Mesenchymal stem cell (in vitro differentiated cells and primary cell): ENCODE data around the gene ERG.
A peak's percentile ranks its signal among the peaks of the same experiment; 100 is the strongest.

Experiments used
- DNase-seq: peaks from one replicate; pipeline ENCODE4 v3.0.0-alpha.2; 2013
- H2AFZ ChIP-seq: one replicate; pipeline ENCODE4 v1.6.1; 2013; ENCODE audit warnings: low read depth, mild to moderate bottlenecking, control low read depth, inconsistent platforms, low read length, moderate library complexity
- H2AK5ac ChIP-seq: 2 replicates; pipeline ENCODE4 v1.6.1; 2013; ENCODE audit warnings: low read length, moderate library complexity, mild to moderate bottlenecking, inconsistent platforms; ENCODE audit not compliant: severe bottlenecking
- H2BK120ac ChIP-seq: one replicate; pipeline ENCODE4 v1.6.1; 2013; ENCODE audit warnings: low read depth, mild to moderate bottlenecking, inconsistent platforms, low read length, moderate library complexity
- H2BK12ac ChIP-seq, 2 experiments: one replicate each; pipeline ENCODE4 v1.6.1; 2013; ENCODE audit warnings: inconsistent platforms in 2 of 2, low read length in 2 of 2, mild to moderate bottlenecking in 2 of 2, moderate library complexity in 2 of 2, control low read depth in 1 of 2
- H2BK15ac ChIP-seq: one replicate; pipeline ENCODE4 v1.6.1; 2013; ENCODE audit warnings: mild to moderate bottlenecking, low read depth, inconsistent platforms; ENCODE audit not compliant: poor library complexity, severe bottlenecking
- H2BK5ac ChIP-seq: 2 replicates; pipeline ENCODE4 v1.6.1; 2013; ENCODE audit warnings: low read depth, mild to moderate bottlenecking, low read length, control low read depth, inconsistent platforms; ENCODE audit not compliant: poor library complexity, severe bottlenecking
- H3K14ac ChIP-seq, 2 experiments: one replicate each; pipeline ENCODE4 v1.6.1; 2013; ENCODE audit warnings: inconsistent platforms in 2 of 2, low read length in 2 of 2, control low read depth in 1 of 2, mild to moderate bottlenecking in 1 of 2, moderate library complexity in 1 of 2
- H3K18ac ChIP-seq, 2 experiments: one replicate each; pipeline ENCODE4 v1.6.1; 2013; ENCODE audit warnings: inconsistent platforms in 2 of 2, low read length in 2 of 2, control low read depth in 1 of 2, low read depth in 1 of 2, mild to moderate bottlenecking in 1 of 2
- H3K23ac ChIP-seq, 2 experiments: one replicate each; pipeline ENCODE4 v1.6.1; 2013; ENCODE audit warnings: inconsistent platforms in 2 of 2, low read length in 2 of 2, mild to moderate bottlenecking in 2 of 2, moderate library complexity in 2 of 2, control low read depth in 1 of 2
- H3K27ac ChIP-seq: 2 replicates; pipeline ENCODE4 v1.5.1; 2013; ENCODE audit warnings: mild to moderate bottlenecking, moderate library complexity, low read length, control low read depth, inconsistent platforms; ENCODE audit not compliant: poor library complexity, severe bottlenecking
- H3K27me3 ChIP-seq, 2 experiments: 2 replicates each; pipeline versions ENCODE4 v1.6.1 to v1.7.0; 2013; ENCODE audit warnings: low read length in 2 of 2, mild to moderate bottlenecking in 2 of 2, moderate library complexity in 2 of 2, control low read depth in 1 of 2, inconsistent platforms in 1 of 2; ENCODE audit not compliant: control insufficient read depth in 1 of 2, insufficient read depth in 1 of 2
- H3K36me3 ChIP-seq, 2 experiments: 2 replicates each; pipeline versions ENCODE4 v1.6.1 to v1.7.0; 2013; ENCODE audit warnings: low read length in 2 of 2, control low read depth in 1 of 2, inconsistent platforms in 1 of 2, low read depth in 1 of 2, mild to moderate bottlenecking in 1 of 2; ENCODE audit not compliant: insufficient read depth in 2 of 2, control insufficient read depth in 1 of 2
- H3K4ac ChIP-seq, 2 experiments: one replicate each; pipeline ENCODE4 v1.6.1; 2013; ENCODE audit warnings: inconsistent platforms in 2 of 2, low read length in 2 of 2, mild to moderate bottlenecking in 2 of 2, moderate library complexity in 2 of 2, control low read depth in 1 of 2, low read depth in 1 of 2
- H3K4me1 ChIP-seq: 2 replicates; pipeline ENCODE4 v1.6.1; 2013; ENCODE audit warnings: low read depth, low read length, control low read depth; ENCODE audit not compliant: control insufficient read depth, insufficient read depth
- H3K4me2 ChIP-seq: 2 replicates; pipeline ENCODE4 v1.6.1; 2013; ENCODE audit warnings: low read length, mild to moderate bottlenecking, inconsistent platforms; ENCODE audit not compliant: poor library complexity, severe bottlenecking
- H3K4me3 ChIP-seq, 2 experiments: 2 replicates each; pipeline versions ENCODE4 v1.5.1 to v1.7.0; 2013; ENCODE audit warnings: low read length in 2 of 2, mild to moderate bottlenecking in 2 of 2, control low read depth in 1 of 2, low read depth in 1 of 2; ENCODE audit not compliant: insufficient read depth in 1 of 2
- H3K79me1 ChIP-seq: replicated peaks from 2 replicates; pipeline ENCODE4 v1.6.1; 2013; ENCODE audit warnings: mild to moderate bottlenecking, control low read depth, low read length, inconsistent platforms; ENCODE audit not compliant: poor library complexity, severe bottlenecking
- H3K9ac ChIP-seq: 2 replicates; pipeline ENCODE4 v1.7.0; 2013; ENCODE audit warnings: mild to moderate bottlenecking, low read length, moderate library complexity
- H3K9me3 ChIP-seq: 2 replicates; pipeline ENCODE4 v1.7.0; 2013; ENCODE audit warnings: mild to moderate bottlenecking, low read length; ENCODE audit not compliant: control insufficient read depth
- H4K8ac ChIP-seq: one replicate; pipeline ENCODE4 v1.6.1; 2013; ENCODE audit warnings: inconsistent platforms, mild to moderate bottlenecking, low read length, moderate library complexity
- H4K91ac ChIP-seq: one replicate; pipeline ENCODE4 v1.6.1; 2013; ENCODE audit warnings: mild to moderate bottlenecking, low read length, inconsistent platforms
- WGBS: methylation state at CpG from one replicate; pipeline ENCODE4 v1.1.7; 2013; ENCODE audit warnings: mixed read lengths; 5-methylcytosine and 5-hydroxymethylcytosine counted together

Gene ERG

GRCh38 chr21:38488640-38489270 lies 9.5 kb downstream of the ERG start:
- H3K4me2 ChIP-seq: no peak overlapping the region
- no peak overlapping the region for H4K91ac ChIP-seq
- H3K4me1 ChIP-seq: peaks cover 11% of the 10 kb centered on the region
- H3K18ac ChIP-seq: no peak overlapping the region
- no peaks in the 10 kb centered on the region for H3K79me1 ChIP-seq
- H2BK120ac ChIP-seq: no peak overlapping the region
- no peaks in the 10 kb centered on the region for H3K27me3 ChIP-seq
- H3K23ac ChIP-seq: no peak overlapping the region
- no peak overlapping the region for H3K4me3 ChIP-seq
- H2AFZ ChIP-seq: no peak overlapping the region
- no peak overlapping the region for H2BK15ac ChIP-seq
- no peak overlapping the region for H3K4ac ChIP-seq
- no peak overlapping the region for H3K27ac ChIP-seq
- H3K36me3 ChIP-seq: no peaks in the 10 kb centered on the region
- H2BK5ac ChIP-seq: no peak overlapping the region
- H3K9ac ChIP-seq: no peak overlapping the region
- no peak overlapping the region for H2AK5ac ChIP-seq
- H4K8ac ChIP-seq: no peak overlapping the region
- no peak for DNase-seq
- no peak overlapping the region for H3K14ac ChIP-seq
- 70% methylated on average over 8 of the region's 11 CpGs for WGBS
- H2BK12ac ChIP-seq: no peak overlapping the region
- H3K9me3 ChIP-seq: no peaks in the 10 kb centered on the region

DNA sequence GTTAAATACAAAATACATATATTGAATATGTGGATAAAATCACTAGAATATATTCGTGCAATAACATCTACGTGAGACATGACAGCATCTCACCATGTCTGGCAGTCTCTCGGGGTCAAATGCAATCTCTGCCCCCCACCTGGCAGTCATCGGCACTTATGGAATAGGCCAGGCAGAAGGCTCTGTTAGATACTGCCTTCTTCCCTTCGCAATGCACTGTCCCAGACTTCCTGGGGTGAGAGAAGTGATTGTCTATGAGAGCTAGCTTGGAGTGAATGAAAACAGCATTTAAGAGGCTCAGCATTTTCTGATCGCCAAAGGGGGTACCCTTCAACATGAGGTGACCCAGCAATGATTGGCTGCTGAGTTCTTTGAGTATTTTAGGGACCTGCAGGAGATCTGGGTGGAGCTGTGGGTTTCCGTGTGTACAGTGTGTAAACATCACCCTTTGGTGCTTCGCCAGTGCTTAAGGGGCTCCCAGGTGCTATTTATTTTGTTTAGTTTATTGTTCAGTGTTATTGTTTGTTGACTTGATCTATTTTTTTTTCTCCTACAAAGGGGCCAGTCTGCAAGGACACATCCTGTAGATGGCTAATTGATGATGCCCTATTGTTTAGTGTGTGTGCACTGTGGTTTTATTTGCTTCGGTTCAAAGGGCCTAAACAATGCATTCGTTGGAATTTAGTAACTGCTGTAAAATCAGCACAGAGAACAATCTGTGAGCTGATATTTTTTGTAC lies 10.2 kb downstream of the ERG start:
- H3K9me3 ChIP-seq: no peaks in the 10 kb centered on the region
- H3K14ac ChIP-seq: no peak overlapping the region
- no peaks in the 10 kb centered on the region for H3K79me1 ChIP-seq
- no peak for DNase-seq
- no peak overlapping the region for H2AK5ac ChIP-seq
- no peak overlapping the region for H2BK5ac ChIP-seq
- H3K27me3 ChIP-seq: no peaks in the 10 kb centered on the region
- 94% methylated on average over 10 of the region's 10 CpGs for WGBS
- H3K18ac ChIP-seq: no peak overlapping the region
- no peak overlapping the region for H2BK120ac ChIP-seq
- no peak overlapping the region for H2BK15ac ChIP-seq
- no peak overlapping the region for H3K4me3 ChIP-seq
- H3K23ac ChIP-seq: no peak overlapping the region
- no peak overlapping the region for H3K27ac ChIP-seq
- no peak overlapping the region for H3K4me2 ChIP-seq
- H3K9ac ChIP-seq: no peak overlapping the region
- no peak overlapping the region for H3K4ac ChIP-seq
- H3K36me3 ChIP-seq: no peaks in the 10 kb centered on the region
- H2AFZ ChIP-seq: no peak overlapping the region
- H3K4me1 ChIP-seq: peaks cover 7% of the 10 kb centered on the region
- no peak overlapping the region for H4K91ac ChIP-seq
- H4K8ac ChIP-seq: no peak overlapping the region
- no peak overlapping the region for H2BK12ac ChIP-seq

- WGBS: 73% methylated on average over 2 of the region's 6 CpGs
- peak overlapping the region; percentile 23 for H3K9ac ChIP-seq
These were observed 11.6 kb downstream of the ERG start for GRCh38 chr21:38486706-38487105.

DNA sequence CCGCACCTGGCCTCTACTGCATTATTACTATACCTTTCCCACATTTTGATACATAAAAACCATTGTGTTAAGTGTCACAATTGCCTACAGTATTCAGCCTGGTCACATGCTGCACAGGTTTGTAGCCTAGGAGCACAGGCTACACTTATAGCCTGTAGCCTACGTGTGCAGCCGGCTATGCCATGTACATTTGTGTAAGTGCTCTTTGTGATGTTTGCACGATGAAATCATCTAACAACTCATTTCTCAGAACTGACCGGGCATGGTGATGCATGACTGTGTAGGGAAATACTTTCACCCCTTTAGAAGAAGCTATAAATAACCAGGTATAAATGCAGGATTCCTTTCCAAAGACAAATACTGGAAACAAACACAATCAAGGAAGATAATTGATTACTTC lies 12.1 kb downstream of the ERG start:
- H3K4me2 ChIP-seq: no peak overlapping the region
- H4K8ac ChIP-seq: no peak overlapping the region
- no peak overlapping the region for H3K23ac ChIP-seq
- H2BK15ac ChIP-seq: no peak overlapping the region
- 54% methylated on average over 3 of the region's 5 CpGs for WGBS
- no peaks in the 10 kb centered on the region for H3K27me3 ChIP-seq
- H3K4ac ChIP-seq: no peak overlapping the region
- peaks cover 7% of the 10 kb centered on the region for H3K4me1 ChIP-seq
- H4K91ac ChIP-seq: no peak overlapping the region
- H3K9me3 ChIP-seq: no peaks in the 10 kb centered on the region
- H3K9ac ChIP-seq: peak overlapping the region; percentile 23
- no peak overlapping the region for H2BK5ac ChIP-seq
- no peak overlapping the region for H2BK120ac ChIP-seq
- H3K27ac ChIP-seq: peak overlapping the region; percentile 6
- no peak overlapping the region for H3K14ac ChIP-seq
- no peaks in the 10 kb centered on the region for H3K79me1 ChIP-seq
- no peaks in the 10 kb centered on the region for H3K36me3 ChIP-seq
- no peak overlapping the region for H3K4me3 ChIP-seq
- no peak overlapping the region for H2AFZ ChIP-seq
- no peak overlapping the region for H3K18ac ChIP-seq
- H2AK5ac ChIP-seq: no peak overlapping the region
- peak; percentile 67 for DNase-seq
- H2BK12ac ChIP-seq: no peak overlapping the region

More at GRCh38 chr21:38486706-38487105, 11.6 kb downstream of the ERG start:
- H3K36me3 ChIP-seq: no peaks in the 10 kb centered on the region
- H3K4me3 ChIP-seq: no peak overlapping the region
- no peak overlapping the region for H4K8ac ChIP-seq
- H3K4me2 ChIP-seq: no peak overlapping the region
- H2AK5ac ChIP-seq: peak overlapping the region; percentile 94
- peaks cover 7% of the 10 kb centered on the region for H3K4me1 ChIP-seq
- H3K23ac ChIP-seq: no peak overlapping the region
- no peak overlapping the region for H2BK15ac ChIP-seq
- H2AFZ ChIP-seq: no peak overlapping the region
- H3K9me3 ChIP-seq: no peaks in the 10 kb centered on the region
- H3K18ac ChIP-seq: no peak overlapping the region
- DNase-seq: no peak
- no peak overlapping the region for H2BK12ac ChIP-seq
- peak overlapping the region; percentile 60 for H3K27ac ChIP-seq
- H4K91ac ChIP-seq: no peak overlapping the region
- H3K79me1 ChIP-seq: no peaks in the 10 kb centered on the region
- H2BK5ac ChIP-seq: no peak overlapping the region
- no peaks in the 10 kb centered on the region for H3K27me3 ChIP-seq
- H2BK120ac ChIP-seq: no peak overlapping the region
- H3K14ac ChIP-seq: no peak overlapping the region
- H3K4ac ChIP-seq: no peak overlapping the region
